Astrocyte of the hippocampus (primary cell): ENCODE results near the gene TPST1.
A peak's percentile ranks its signal among the peaks of the same experiment; 100 is the strongest.

Experiments
- DNase-seq: peaks from one replicate; pipeline ENCODE4 v3.0.0; 2011; ENCODE audit warnings: low read depth, low spot score

TPST1 gene

DNA sequence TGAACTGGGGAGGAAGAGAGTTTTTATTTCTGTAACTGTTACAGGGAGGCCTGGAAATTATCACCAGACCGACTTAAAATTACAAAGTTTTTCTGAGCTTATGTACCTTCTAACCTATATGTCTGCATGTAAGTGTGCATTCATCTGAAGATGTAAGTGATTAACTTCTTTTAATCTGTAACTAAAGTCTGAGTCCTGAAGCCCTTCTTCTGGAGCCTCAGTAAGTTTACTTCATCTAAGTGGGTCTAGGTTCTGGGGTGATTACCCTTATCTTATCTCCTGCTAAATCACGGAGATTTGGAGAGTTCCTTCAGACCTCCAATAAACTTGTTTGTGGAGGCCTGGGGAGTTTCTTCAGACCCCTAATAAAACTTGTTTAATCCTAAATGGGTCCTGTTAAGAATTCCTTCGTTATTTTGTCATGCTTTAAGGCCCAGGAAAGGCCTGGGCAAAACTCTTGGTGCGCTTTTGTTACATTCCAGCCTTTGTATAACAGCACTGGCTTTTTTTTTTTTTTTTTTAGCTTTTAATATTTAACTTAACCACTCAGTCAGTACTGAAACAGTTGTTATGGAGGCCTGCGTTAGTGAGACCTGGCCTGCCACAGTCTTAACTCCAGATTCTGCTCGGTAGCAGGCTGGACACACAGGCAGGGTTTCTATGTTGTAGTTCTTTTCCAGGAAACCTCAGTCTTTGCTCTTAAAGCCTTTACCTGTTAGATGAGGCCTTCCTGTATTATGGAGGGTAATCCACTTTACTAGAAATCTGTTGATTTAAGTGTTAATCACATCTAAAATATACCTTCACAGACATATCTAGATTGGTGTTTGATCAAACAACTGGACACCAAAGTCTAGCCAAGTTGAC, 33.0 kb downstream of the TPST1 start:
- no peak for DNase-seq

DNA sequence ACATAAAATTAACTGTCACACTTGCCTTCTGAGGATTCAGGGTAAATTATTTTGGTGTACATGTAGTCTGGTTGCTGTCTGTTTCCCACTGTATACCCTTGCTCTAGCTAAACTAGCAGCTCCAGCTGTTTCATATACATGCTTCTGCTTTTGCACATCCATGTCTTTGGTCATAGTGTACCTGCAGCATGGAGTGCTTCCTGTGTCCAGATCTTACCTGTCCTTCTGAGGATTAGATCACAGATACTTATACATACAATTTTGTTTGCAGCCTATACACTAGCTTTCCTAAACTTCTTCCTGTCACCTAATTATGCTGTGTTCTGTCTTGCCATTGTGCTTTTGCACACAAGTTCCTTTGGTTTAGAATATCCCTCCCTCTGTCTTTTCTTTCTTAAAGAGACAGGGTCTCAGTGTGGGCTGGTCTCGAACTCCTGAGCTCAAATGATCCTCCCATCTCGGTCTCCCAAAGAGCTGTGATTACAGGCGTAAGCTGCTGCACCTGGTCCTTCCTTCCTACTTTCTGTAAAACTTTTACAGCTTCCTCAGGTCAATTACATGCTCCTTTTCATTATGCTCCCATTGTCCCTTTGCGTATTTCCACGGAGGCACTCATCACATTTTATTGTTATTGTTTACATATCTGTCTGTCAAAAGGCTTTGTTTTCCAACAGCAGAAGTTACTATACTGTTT, 33.8 kb downstream of the TPST1 start:
- no peak for DNase-seq

DNA sequence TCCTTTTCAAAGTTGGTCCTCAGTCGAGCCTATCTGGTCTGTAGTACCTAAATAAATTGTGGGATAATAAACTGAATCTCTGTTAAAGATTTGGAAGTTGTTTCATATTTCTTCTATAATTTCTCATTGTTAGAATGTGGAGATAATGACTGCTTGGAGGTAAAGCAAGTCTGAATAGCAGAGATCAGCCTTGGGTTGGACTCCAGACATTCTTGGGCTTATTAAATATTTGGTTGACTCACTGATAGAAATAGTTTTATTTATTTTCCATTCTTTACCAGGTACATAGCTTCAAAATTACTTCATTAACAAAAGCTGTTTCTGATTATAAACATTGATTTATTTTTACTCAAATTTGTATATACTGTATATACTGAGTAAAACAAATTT, 34.3 kb downstream of the TPST1 start:
- DNase-seq, result no peak

DNA sequence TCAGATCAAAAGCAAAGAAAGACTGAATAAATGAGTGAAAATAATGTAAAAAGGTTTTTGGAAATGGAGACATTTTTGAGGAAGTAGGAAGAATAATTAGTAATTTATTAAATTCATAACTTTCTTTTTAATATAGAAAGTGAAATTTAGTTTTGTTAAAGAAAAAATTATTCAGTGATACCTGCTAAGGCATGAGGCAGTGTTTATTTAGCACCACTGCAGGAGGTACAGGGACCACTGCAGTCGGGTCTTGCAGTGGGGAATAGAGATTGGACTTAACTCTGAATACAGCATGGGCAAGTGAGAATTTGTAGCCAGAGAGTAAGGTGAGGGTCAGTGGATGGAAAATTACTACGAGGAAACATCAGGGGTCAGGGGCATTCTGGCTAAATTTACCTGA, 39.9 kb downstream of the TPST1 start:
- DNase-seq, result no peak

DNA sequence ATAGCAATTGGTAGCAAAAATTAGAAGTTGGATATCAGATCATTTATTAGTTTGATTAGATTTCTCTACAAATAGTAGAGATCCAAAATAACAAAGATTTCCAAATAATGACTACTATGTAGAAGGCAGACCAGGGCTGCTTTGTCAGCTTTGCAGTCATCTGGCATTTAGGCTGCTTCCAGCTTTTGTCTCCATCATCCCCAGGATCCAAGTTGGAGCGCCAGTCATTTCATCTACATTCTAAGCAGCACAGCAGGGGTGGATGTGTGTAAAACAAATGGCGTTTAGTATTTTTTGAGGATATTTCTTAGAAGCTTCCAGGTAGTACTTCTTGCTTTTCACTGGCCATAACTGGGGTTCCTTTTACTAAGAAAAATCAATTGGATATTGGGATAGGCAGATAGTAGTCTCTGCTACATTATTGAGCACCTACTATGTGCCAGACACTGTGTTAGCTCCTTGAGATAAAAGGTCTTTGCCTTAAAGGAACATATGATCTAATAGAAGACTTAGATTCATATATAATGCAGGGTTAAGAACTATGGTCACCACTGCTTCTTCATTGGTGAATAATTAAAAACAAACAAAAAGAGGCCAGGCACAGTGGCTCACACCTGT, 41.5 kb downstream of the TPST1 start:
- DNase-seq, result no peak

DNA sequence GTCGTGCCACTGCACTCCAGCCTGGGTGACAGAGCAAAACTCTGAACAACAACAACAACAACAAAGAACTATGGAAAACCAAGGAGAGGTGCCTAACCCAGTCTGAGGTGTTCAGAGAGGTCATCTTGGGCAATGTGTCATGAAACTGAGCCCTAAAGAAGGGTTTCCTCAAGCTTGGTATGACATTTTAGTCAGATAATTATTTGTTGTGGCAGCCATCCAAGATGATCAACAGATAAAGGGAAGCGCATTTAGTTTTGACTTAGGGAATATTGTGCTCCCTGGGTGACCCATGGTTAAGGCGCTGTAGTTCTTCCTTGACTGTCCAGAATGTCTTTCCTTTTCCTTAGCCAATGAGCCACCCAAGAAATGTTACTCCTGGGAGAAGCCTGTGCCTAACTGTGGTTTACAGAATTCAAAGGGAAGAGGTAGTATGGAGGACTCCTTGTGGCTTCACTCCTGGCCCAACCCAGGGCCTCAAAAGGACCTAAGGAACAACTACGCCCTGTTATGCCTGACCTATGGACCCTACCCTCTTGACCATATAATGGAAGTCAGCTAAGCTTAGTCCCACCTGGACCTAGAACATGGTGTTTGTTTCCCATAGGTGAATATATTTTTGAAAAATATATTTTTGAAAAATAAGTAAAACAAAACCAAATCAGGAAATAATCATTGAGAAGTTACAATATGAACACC, 42.4 kb downstream of the TPST1 start:
- no peak for DNase-seq

DNA sequence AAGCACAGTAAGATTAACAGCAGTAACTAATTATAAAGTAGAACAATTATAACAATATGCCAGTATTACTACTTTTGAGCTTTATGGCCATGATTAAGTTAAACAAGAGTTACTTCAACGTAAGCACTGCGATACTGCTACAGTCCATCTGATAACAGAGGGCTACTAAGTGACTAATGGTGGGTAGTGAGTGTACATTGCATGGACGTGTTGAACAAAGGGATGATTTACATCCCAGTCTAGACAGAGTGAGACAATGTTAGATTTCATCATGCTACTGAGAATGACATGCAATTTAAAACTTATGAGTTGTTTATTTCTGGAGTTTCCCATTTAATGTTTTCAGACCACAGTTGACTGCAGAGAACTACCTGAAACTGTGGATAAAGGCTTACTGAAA, 45.6 kb downstream of the TPST1 start:
- DNase-seq, result peak; percentile 65

DNA sequence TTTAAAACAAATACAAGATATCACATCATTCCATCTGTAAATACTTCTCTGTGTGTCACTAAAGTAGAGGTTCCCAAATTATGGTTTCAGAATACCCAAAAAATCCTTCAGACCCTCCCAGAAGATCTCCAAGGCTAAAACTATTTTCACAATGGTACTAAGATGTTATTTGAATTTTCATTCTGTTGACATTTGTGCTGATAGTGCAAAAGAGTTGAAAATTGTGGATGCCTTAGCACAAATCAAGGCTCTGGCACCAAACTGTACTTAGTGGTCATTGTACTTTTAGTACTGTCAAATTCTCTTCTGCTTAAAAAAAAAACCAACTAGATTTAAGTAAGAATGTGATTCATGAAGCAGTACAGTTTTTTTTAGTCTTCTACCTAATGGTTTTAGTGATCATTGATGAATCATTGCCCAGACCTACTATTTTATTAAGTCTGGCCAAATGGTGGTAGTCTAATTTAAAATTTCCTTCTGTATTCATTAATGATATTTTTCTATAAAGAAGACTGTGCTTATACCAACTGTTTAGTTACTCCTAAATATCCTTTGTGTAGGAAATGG, 50.5 kb downstream of the TPST1 start:
- no peak for DNase-seq

DNA sequence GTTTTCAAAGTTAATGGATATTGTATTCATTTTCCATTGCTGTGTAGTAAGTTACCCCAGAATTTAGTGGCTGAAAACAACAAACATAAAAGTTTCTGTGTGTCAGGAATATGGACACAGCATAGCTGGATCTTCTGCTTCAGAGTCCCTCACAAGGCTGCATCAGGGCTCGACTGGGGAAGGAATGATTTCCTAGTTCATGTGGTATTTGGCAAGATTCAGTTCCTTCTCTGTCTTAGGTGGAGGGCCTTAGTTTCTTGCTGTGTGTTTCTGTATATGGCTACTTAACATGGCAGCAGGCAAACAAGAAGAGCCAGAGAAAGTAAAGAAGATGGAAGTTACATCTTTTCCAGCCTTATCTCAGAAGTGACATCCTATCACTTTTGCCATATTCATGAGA, 51.1 kb downstream of the TPST1 start:
- DNase-seq, result no peak

DNA sequence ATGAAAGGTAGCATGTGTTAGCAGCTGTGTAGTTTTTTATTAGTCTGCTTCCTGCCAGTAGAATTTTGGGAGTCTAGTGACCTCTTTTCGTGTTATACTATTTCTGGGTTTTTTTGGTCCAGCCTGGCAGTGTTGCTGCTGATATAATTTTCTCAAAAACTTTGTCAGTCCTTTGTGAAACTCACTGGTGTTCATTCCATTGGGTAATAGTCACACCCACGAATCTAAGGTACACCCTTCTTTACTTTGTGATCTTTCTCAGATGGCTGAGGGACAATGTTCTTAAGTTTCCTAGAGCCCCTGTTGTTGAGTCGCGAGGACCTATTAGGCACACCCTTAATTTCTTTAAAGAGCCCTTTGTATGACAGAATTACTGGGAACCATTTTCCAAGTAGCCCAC, 52.3 kb downstream of the TPST1 start:
- no peak for DNase-seq

DNA sequence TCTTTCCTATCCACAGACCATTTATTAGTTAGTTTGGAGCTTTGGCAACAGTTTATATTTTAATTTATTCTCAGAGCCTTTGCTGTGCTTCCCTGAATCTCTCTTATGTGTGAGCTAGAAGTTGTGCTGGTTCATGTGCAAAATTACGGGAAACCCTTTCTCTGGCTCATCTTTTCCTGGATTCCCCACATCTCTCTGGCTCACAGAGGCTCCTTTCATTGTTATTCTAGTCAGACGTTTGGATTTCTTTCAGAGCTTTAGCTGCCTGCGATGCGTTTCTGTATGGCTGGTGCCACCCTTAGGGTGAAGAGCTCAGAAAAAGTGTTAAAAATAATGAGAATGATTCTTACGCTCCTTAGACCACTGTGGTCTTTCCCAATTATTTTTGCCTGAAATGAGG, 53.3 kb downstream of the TPST1 start:
- DNase-seq, result peak; percentile 47

DNA sequence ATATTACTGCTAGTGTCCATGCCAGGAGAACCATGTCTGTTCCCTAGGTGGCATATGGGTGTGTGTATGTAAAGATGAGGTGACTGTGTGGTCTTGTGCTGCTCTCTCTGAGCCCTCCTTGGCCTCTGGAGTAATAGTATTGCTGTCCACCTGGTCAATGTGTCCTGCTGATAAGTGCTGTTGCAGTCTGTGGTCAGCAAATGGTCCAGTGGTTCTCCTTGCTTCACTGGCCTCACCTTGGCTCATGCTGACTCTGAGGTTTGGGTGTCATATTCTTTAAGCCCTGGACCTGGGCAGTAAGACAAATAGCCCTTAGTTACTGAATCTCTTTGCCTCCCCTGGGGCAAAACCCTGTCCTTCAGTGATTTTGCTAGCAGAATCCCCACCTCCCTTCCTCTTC, 56.8 kb downstream of the TPST1 start:
- no peak for DNase-seq

DNA sequence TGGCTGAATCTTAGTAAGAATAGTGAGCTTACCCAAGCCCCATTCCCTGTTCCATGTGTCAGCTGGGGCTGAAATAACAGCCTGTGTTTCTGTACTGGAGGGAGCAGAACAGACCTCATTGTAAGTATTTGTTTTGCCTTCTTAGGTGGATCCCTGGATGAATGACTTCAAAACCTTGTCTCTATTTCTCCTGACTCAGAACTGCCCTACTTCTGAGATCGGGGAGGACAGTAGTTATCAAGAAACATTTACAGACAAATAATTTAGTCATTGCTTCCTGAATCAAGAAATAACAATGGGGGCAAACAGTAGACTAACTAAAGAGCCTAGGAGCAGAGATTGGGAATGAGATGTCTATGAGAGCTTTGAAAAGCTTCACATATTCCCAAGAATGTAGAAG, 58.8 kb downstream of the TPST1 start:
- no peak for DNase-seq

DNA sequence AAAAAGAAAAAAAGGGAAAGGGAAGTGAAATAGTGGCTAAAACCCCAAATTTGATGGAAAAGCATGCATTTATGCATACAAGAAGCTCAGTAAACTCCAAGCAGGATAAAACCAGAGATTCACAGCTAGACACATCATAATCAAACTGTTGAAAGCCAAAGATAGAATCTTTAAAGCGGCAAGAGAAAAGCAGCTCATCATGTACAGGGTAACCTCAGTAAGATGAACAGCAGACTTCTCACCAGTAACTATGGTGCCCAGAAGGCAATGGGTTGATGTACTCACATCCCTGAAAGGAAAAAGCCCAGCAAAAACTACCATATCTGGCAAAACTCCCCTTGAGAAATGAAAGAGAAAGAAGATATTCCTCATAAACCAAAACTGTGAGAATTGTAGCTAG, 60.4 kb downstream of the TPST1 start:
- peak; percentile 34 for DNase-seq

DNA sequence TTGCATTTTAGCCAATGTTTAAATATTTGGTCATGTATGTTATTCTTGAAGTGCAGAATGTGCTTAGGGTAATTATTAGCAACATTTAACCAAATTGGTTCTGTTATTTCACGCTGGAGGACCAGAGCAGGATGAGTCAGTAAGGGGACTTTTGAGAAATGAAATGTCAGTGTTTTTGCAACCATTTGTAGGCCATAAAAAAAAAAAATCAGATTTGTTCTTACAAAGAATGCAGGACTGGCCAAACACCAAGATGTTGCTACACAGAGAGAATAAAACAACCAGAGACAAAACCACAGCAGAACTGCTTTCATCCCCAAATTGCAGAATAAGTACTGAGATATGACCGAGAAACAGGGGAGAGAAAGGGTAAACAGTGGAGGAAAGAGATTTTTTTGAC, 62.1 kb downstream of the TPST1 start:
- peak; percentile 81 for DNase-seq

DNA sequence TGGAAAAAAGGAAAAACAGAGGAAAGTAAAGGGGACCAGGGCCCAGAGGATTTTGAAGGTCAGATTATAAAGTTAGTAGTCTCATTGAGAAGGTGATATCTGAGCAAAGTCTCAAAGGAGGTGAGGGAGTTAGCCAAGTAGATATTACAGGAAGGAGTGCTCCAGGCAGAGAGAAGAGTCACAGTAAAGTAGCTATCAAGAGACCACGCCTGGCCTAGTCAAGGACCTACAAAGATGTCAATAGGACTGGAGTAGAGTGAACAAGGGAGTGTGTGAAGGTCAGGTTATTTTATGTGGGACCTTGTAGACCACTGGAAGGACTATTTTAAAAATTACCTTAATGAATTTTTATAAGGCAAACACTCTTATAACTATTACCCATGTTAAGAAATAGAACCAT, 64.8 kb downstream of the TPST1 start:
- DNase-seq, result no peak

DNA sequence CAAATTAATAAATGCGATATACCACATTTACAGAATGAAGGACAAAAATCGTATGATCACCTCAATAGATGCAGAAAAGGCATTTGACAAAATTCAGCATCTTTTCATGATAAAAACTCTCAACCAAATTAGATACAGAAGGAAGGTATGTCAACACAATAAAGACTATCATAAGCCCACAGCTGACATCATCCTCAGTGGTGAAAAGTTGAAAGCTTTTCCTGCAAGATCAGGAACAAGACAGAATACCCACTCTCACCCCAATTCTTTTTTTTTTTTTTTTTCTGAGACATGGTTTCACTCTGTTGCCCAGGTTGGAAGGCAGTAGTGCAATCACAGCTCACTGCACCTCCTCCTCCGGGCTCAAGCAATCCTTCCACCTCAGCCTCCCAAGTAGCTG, 67.2 kb downstream of the TPST1 start:
- no peak for DNase-seq

DNA sequence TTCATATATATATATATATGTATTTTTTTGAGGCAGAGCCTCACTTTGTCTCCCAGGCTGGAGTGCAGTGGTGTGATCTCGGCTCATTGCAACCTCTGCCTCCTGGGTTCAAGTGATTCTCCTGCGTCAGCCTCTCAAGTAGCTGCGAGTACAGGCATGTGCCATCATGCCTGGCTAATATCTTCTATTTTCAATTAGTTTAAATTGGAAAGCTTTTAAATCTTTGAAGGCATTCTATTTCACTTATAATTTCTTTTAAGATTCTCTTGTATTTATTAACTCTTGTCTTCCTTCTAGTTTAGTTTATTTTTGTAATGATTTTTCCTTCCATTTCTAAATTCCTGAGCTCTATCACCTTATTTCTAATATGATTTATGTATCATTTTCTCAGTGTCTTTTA, 71.2 kb downstream of the TPST1 start:
- no peak for DNase-seq

DNA sequence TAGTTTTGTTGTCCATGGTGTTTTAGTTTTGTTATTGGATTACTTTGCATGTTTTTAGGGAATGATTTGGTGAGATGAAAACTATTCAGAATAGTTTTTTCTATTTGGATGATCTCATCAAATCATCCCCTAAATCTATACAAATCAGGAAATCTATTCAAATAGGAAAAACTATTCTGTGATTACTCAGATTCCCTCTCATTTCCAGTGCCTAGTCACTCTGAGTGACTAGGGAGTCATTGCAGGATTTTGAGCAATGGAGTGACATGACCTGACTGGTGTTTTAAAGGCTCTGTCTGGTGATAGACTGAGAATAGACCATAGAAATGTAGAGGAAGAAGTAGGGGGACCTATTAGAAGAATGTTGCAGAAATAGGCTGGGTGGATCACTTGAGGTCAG, 72.4 kb downstream of the TPST1 start:
- DNase-seq, result no peak

DNA sequence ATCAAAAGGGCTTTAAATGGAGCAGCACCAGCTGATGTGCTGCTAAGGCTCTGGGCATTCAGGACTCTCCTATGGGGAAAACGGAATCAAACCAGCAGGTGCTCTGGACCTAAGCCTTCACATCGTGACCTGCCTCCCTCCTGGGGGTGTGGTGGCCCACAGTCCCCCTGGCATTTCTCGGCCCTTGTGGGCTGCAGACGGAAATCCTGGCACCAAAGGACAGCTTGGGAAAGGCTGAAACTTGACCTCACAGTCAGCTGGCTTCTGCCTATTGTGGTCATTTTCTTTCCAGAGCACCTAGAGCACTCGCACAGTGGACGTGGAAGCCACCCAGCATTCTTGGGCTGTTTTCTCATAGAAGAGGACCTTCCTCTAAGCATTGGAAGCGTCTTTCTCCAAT, 74.8 kb downstream of the TPST1 start:
- no peak for DNase-seq

DNA sequence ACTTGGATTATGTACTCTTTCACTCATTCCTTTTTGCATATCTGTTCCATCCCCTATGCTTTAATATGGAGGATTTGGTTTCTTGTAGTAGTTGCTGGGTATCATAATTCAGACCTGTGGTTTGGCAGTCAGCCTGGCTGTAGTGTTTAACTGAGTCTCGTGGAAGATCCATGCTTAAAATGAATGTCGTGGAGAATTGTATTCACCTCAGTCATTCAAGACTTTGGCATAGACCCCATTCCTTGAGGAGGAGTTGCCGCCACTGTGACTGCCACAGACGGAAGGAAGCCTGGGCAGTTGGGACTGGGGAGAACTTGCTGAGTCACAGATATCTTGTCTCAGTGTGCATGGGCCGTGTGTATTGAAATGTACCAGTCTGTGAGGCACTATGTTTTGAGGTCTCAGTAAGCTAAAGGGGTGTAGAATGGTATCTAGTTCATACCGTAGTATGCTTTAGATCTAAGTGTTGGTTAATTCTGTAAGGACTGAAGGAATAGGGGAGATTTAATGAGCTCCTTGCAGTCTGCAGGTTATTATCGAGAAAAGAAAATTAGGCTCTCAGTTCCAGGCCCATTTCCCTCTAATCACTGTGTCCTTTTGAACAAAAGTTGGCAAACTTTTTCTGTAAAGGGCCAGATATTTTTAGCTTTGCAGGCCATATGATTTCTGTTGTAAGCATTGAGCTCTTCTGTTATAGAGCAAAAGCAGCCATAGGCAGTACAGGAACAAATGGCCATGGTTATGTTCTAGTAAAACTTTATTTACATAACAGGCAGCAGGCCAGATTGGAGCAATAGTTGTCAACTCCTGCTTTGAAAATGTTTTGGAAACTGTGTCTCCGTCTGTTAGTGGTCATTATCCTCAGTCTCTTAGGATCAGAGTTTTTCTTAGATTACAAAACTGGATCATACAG, 76.8 kb downstream of the TPST1 start:
- peak; percentile 94 for DNase-seq
